Frontal cortex (tissue), 4 donors: ENCODE data around the gene FRMD8. TPM values are rescaled to one million over a fixed set of nuclear protein-coding genes. Genes with fewer than 3 reads are reported as not detected.
A peak's percentile ranks its signal among the peaks of the same experiment; 100 is the strongest.

Experiments
- DNase-seq, 2 donors: peaks; one replicate each; pipeline ENCODE4 v3.0.0; 2012; ENCODE audit warnings: low spot score in 2 of 2
- FAIRE-seq: peaks from 2 replicates; lab custom pipeline; 2012; peaks lifted over from hg19 to GRCh38; lab: Jason Lieb, UNC
- total RNA-seq: library from RNA; depleted of rRNA; stranded (reverse); fragments of >200 nt; gene quantifications from one replicate; pipeline ENCODE4 v1.2.3, GENCODE V29; 2014
- donor health status: control.
- donor health status: control.
- donor health status: control.

The FRMD8 gene
- total RNA-seq, 1 donor from 2014 or later, result 8.2 TPM

DNA sequence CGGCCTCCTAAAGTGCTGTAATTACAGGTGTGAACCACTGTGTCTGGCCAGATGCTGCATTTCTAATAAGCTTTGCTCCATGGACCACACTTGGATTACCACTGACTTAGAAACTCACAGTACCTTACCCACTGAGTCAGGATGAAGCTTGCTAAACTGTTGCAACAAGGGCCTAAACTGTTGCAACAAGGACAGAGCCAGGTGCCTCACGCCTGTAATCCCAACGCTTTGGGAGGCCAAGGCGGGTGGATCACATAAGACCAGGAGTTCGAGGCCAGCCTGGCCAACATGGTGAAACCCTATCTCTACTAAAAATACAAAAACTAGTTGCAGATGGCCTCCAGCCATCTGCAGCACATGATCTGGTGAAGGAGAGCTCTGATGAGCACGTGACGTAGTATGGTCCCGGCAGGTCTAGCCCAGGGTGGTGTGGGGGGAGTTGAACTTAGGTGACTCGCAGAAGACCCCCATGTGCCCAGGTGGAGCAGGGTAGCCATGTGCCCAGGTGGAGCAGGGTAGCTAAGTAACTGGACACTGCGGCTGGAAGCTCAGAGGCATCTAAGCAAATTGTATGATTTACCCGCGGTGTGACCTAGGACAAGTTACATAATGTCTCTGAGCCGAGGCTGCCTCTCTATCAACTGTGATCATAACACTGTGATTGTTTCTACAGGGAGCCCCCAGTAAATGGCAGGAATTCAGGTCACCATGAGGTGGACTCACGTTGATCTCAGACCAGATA lies 12.4 kb upstream of the FRMD8 start:
- FAIRE-seq (no peak), DNase-seq (no peak)

- FAIRE-seq (no peak), DNase-seq (no peak)
These were observed 11.4 kb upstream of the FRMD8 start for GRCh38 chr11:65375012-65375411.

GRCh38 chr11:65376138-65376713 lies 10.2 kb upstream of the FRMD8 start:
- FAIRE-seq, result no peak
- no peak for DNase-seq

DNA sequence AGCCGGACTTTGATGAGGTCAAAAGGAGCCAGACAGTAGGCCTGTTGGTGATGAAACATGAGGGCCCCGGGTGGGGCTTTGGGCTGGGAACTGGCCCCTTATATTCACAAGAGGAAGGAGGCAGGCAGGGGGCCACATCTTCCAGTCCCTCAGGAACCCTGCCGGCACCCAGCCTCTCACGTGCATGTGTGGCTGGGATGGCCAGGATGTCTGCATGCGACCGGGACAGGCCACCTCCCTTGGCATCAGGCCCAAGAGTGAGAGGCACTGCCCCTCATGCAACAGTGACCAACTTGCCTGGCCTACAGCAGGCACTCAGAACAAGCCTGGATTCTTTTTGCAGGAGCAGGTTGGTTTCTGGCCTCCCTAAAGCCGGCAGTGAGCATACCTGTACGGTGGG lies 9.4 kb upstream of the FRMD8 start:
- FAIRE-seq, result no peak
- no peak for DNase-seq

GRCh38 chr11:65377777-65378176 lies 8.7 kb upstream of the FRMD8 start:
- DNase-seq (no peak), FAIRE-seq (no peak)

- DNase-seq (no peak), FAIRE-seq (no peak)
These were observed 8.1 kb upstream of the FRMD8 start for GRCh38 chr11:65378208-65378927.

DNA sequence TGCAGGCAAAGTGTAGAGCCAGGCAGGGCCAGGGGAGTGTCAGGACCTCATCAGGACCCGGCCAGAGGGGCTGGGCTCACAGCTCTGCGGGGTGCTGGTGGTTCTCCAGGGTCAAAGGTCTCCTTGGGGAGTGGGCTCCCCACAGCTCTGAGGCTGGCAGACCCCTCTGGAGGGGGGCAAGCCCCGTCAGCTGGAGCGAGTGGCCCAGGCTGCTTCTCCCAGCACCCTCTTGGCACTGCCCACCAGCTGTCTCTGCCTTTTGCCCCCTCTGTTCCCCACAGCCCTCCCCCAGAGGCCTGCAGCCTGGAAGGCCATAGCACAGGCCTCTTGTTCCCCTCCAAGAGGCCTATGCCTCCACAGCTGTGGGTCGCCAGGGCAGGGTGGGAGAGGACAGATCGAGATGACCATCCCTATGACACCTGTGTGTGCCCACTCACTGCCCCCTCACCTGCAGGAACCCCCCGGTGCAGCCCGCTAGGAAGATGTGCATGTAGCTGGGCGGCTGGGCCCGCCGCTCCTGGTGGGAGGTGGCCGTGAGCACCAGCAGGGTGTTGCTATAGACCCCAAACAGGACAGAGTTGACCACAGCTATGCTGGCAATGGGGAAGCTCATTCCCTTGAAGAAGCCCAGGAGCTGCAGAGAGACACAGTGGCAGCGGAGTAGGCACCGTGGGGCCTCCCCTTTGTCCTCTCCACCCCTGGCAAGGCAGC lies 7.4 kb upstream of the FRMD8 start:
- FAIRE-seq, result no peak

DNA sequence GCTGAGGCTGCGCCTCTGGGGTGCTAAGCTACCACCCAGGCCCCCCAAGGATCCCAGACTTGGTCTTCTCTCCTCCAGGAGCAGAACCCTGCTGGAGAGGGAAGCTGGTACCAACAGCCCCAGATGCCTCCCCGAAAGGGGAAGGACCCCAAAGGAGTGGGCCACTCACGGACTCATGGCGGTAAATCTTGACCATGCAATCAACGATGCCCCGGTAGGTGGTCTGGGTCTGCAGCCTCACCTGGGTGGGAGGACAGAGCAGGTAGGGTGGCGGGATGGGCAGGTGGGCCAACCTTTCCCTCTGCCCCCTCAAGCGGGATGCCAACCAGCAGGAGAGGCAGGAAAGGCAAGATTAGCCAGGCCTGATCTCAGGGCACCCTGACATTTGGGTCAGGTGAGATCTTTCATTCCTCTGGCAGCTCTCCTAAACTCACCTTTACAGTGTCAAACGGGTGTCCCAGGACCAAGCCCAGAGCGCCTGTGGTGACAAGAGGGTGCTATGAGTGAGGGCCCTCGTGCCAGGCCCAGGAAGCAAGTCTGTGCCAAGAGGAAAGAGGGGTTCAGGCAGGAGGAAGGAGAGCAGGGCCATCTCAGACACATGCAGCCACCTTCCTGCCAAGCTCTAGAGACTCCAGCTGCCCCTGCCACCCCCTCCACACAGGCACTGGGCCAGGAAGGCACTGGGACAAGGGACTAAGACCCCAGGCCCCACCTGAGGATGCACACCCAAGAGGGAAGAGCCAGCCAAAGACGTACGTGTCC lies 6.6 kb upstream of the FRMD8 start:
- no peak for DNase-seq
- no peak for FAIRE-seq

More for the DNA sequence above, 7.4 kb upstream of the FRMD8 start:
- DNase-seq, result no peak

DNA sequence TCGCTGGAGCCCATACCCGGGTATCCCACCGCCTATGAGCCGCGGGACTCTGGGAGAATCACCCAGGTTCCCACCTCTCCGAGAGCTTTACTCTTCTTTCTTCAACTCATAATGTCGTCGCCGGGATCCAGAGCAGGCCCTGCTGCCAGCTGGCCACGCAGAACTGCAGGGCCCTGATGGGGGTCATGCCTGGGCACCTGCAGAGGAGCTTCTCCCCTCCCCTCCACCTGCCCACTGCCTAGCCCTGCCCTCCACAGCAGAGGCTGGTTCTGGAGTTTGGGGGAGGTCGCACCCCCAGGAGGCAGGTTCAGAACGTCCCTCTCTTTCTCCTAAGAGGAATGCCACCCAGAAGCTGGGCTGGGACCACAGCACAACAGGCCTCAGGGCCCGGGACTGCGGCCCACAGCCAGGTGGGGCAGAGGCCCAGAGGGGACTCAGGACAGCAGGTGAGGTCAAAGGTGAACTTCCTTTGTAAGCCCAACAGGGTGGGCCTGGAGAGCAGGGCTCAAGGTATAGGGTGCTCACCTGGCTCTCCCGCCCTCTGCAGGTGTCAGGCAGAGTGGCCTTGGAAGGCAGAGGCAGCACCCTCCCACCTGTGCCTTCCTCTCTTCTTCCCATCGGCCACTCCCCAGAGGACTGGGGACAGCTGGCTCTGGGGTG lies 5.8 kb upstream of the FRMD8 start:
- DNase-seq (no peak), FAIRE-seq (no peak)

DNA sequence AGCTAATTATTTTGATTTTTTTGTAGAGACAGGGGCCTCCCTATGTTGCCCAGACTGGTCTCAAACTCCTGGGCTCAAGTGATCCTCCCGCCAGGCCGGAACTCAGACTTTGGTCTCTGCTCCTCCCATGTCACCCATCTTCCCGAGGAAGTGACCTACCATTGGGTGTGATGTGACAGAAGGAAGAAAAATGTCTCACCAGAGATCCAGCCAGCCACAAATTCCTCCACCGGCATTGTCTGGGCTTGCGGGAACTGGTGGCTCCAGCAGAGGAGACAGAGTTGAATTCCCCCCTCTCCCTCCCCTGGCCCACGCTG lies 4.8 kb upstream of the FRMD8 start:
- DNase-seq, result peak in 1 of 2 donors; percentile 23
- no peak for FAIRE-seq

DNA sequence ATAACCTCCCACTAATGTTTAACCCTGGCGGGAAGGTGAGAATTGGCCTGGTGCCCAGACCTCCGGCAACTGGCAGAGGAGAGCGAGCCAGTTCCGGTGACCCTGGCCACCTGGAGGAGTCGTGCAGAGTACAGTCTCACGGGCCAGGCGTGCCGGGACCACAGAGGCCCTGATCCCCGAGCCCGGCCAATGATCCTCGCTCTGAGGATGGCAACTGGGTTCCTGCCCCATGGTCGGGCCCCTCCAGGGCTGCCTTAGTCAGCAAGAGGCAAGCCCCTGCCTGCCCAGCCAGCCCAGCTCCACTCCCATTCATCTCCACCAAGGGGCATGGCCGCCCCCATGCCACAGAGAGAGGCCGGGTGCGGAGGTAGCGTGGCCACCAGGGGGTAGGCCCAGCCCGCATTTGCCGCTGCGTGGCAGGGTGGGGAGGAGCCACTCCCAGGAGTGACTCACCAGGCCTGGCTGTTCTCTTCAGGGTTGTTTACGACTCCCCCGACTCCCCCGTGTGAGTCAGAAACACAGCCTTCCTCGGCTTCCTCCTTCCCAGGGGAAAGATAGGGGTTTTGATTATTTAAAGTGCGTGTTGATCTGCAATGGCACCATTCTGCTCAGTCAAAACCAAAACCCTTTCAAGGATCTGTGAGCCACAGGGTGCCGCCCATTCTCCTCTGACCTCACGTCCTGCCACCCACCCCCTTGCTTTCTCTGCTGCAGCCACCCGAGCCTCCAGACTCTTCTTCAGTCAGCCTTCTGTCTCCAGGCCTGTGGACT lies 4.2 kb upstream of the FRMD8 start, which contains the start of gene SLC25A45:
Gene SLC25A45, minus strand, starts transcription at position 614 of the 771 bp plus-strand sequence. CDS start 695 bp downstream, outside the sequence.
- DNase-seq (peak; percentile 72 to 84), FAIRE-seq (no peak)

DNA sequence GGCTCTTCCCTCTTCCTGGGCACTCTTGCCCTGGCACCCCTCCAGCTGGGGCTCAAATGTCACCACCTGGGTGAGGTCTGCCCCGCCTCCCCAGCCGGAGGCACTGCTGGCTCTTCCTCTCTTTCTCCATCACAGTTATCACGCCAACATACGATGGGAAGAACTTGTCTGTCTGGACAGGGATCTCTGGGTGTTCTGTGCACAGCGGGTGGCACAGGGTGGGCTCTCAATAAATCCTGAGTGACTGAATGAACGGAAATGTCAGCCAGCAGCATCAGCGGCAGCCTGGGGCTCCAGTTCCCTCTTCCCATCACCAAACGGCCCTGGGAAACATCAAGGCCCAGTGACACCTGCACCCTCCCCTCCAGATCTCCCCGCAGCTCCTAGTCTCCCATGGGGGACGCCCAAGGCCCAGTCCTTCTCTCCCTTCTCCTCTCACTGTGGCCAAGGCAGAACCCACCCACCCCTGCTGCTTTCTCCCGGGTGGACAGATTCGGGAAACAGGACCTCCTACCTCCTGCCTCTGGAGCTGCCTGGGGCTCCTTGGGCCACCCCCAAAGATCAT lies 3.6 kb upstream of the FRMD8 start:
- DNase-seq, result no peak
- FAIRE-seq, result no peak

- FAIRE-seq (no peak), DNase-seq (no peak)
These were observed 2.7 kb upstream of the FRMD8 start for GRCh38 chr11:65383778-65384177.

- DNase-seq (no peak), FAIRE-seq (no peak)
These were observed 2.0 kb upstream of the FRMD8 start for GRCh38 chr11:65384301-65384889.

DNA sequence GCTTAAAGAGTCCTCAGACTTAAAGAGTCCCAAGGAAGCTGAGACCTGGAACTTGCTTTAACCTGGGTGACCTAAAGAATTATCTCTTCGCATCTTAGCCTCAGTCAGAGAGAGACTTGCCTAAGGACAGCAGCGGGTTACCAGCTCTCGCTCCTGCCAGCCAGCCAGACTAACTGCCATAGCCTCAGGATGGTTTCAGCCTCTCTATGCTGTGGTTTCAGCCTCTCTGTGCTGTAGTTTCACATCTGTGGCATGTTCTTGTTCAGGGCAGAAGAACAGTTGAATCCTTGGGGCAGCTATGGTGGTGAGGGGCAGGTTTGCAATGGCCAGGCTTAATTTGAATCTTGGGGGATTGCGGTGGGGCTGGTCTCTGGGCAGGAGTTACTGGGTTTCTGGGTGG lies 2.3 kb downstream of the FRMD8 start:
- FAIRE-seq (no peak), DNase-seq (no peak)

DNA sequence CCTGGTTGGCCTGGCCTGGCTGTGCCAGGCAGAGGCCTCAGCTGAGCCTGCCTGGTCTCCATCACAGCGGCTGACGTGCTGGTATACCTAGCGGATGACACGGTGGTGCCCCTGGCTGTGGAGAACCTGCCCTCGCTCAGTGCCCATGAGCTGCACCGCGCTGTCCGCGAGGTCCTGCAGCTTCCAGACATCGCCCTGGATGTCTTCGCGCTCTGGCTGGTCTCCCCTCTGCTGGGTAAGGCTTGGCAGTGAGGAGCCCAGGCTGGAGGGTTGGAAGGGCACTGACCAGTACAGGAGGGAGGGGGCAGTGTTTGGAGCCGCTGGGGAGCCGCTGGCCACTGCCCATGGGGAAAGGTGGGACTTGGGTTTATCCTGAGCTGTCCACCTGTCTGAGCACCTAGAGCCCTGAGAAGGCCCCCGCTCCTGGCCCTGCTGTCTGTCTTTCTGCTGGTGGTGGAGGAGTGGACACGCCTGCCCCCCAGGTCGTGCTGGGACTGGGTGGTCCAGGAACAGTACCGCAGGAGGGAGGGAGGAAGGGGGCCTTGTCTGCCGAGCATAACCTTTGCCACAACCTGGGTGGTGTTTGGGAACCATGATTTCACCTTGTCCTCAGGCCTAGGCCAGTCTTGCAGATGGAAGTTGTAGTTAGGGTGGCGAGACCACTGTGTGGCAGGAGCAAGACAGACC lies 3.0 kb downstream of the FRMD8 start:
- no peak for DNase-seq
- FAIRE-seq, result no peak
